OCI-LY7 (cell line): ENCODE results near the gene MTHFD1L.

Experiments
- CTCF ChIP-seq: fragments of 200-600 bp; sonication (generic); conservative IDR thresholded peaks from 2 replicates; pipeline ENCODE4 v1.5.1; 2014; ENCODE audit warnings: mild to moderate bottlenecking, antibody characterized with exemption, low read length, moderate library complexity, mixed read lengths
- EZH2phosphoT487 ChIP-seq: fragments of 200-600 bp; sonication (generic); IDR thresholded peaks from 2 replicates; pipeline ENCODE4 v1.6.1; 2018; ENCODE audit warnings: low read depth, borderline replicate concordance, mild to moderate bottlenecking, mixed run types, antibody characterized with exemption, low read length, moderate library complexity, mixed read lengths

- TF ChIP-seq CTCF (no peak), EZH2phosphoT487 (no peak)
Measured at GRCh38 chr6:151136141-151136755, 270.7 kb downstream of the MTHFD1L start.
